ENCODE measurements around the gene FMN2. TPM values are rescaled to one million over a fixed set of nuclear protein-coding genes. Genes with fewer than 3 reads are reported as not detected.

Gene FMN2
- total RNA-seq, 1 donor from 2014 or later: 0.52 TPM

GRCh38 chr1:240503036-240503435 lies 411.4 kb downstream of the FMN2 start:
- no peaks in the 10 kb centered on the region for H3K36me3 ChIP-seq
- H3K27ac ChIP-seq: no peak overlapping the region
- DNase-seq (no peak), ATAC-seq (no peak)
- H3K27me3 ChIP-seq: no peaks in the 10 kb centered on the region
- no peak overlapping the region for H3K4me3 ChIP-seq
- intact Hi-C loops (cut with DNase I): no loop called here
- H3K9me3 ChIP-seq: no peaks in the 10 kb centered on the region
- TF ChIP-seq, protein P1, sequence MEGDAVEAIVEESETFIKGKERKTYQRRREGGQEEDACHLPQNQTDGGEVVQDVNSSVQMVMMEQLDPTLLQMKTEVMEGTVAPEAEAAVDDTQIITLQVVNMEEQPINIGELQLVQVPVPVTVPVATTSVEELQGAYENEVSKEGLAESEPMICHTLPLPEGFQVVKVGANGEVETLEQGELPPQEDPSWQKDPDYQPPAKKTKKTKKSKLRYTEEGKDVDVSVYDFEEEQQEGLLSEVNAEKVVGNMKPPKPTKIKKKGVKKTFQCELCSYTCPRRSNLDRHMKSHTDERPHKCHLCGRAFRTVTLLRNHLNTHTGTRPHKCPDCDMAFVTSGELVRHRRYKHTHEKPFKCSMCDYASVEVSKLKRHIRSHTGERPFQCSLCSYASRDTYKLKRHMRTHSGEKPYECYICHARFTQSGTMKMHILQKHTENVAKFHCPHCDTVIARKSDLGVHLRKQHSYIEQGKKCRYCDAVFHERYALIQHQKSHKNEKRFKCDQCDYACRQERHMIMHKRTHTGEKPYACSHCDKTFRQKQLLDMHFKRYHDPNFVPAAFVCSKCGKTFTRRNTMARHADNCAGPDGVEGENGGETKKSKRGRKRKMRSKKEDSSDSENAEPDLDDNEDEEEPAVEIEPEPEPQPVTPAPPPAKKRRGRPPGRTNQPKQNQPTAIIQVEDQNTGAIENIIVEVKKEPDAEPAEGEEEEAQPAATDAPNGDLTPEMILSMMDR (IDR thresholded peaks at IDR 0.05): no peak
- H3K4me1 ChIP-seq: no peaks in the 10 kb centered on the region

DNA sequence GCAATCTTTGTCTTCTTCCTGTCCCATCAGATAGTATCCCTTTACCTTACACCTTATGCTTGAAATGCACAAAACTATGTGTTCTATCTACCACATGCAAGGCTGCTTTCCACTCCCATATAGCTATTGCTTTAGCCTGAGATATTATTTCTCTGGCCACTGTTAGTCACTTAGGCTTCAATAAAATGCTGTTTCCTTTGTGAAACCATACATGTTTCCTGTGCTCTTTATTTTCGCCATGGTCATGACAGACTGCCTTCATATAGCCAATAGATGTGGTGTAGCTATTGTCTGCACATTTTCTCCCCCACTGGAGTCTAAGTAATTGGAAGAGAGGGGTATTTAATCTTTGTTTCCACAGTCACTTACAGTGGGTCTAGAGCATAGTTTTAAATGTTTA lies 411.9 kb downstream of the FMN2 start:
- Histone ChIP-seq H3K9me3 (no peaks in the 10 kb centered on the region), H3K27ac (no peak overlapping the region), H3K36me3 (no peaks in the 10 kb centered on the region), H3K27me3 (no peaks in the 10 kb centered on the region), H3K4me1 (no peaks in the 10 kb centered on the region), H3K4me3 (no peak overlapping the region)
- TF ChIP-seq, protein P1 (IDR thresholded peaks at IDR 0.05): no peak
- ATAC-seq: no peak
- no peak for DNase-seq
- intact Hi-C loops (cut with DNase I): no loop called here

- Histone ChIP-seq H3K4me1 (no peaks in the 10 kb centered on the region), H3K36me3 (no peaks in the 10 kb centered on the region)
- TF ChIP-seq, protein P1 (IDR thresholded peaks at IDR 0.05): no peak
These were observed 414.5 kb downstream of the FMN2 start for GRCh38 chr1:240506176-240506575.

GRCh38 chr1:240508201-240508600 lies 416.5 kb downstream of the FMN2 start:
- no peak overlapping the region for H3K27ac ChIP-seq
- H3K27me3 ChIP-seq: no peaks in the 10 kb centered on the region
- intact Hi-C loops (cut with DNase I): no loop called here
- no peak for ATAC-seq
- H3K9me3 ChIP-seq: no peaks in the 10 kb centered on the region
- no peaks in the 10 kb centered on the region for H3K36me3 ChIP-seq
- DNase-seq: no peak
- TF ChIP-seq, protein P1 (IDR thresholded peaks at IDR 0.05): no peak
- H3K4me3 ChIP-seq: no peak overlapping the region
- no peaks in the 10 kb centered on the region for H3K4me1 ChIP-seq

More at GRCh38 chr1:240506176-240506575, 414.5 kb downstream of the FMN2 start:
- intact Hi-C loops (cut with DNase I): no loop called here
- Histone ChIP-seq H3K4me3 (no peak overlapping the region), H3K27ac (no peak overlapping the region), H3K27me3 (no peaks in the 10 kb centered on the region), H3K9me3 (no peaks in the 10 kb centered on the region)
- no peak for DNase-seq
- no peak for ATAC-seq

DNA sequence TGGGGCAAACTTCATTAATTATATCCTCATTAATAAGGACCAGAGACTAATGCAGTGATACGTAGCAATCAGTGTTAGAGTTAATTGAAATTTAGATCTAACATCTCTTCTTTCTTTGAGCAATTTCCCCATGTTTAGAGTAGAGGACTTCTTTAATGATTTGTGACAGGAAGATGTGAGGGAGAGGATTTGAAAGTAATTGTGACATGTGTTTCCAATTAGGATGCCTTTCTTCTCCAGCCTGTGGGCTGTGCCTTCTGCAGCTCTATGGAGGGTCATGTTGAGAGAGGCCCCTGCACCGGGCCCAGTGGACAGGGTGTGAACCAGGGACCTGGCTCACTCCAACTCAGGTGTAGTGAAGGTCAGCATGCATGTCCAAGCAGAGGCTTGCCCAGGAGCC lies 417.3 kb downstream of the FMN2 start:
- DNase-seq: no peak
- TF ChIP-seq, protein P1 (IDR thresholded peaks at IDR 0.05): no peak
- no peaks in the 10 kb centered on the region for H3K27me3 ChIP-seq
- no peaks in the 10 kb centered on the region for H3K9me3 ChIP-seq
- no peak overlapping the region for H3K4me3 ChIP-seq
- intact Hi-C loops (cut with DNase I): no loop called here
- no peaks in the 10 kb centered on the region for H3K4me1 ChIP-seq
- no peaks in the 10 kb centered on the region for H3K36me3 ChIP-seq
- H3K27ac ChIP-seq: no peak overlapping the region
- ATAC-seq: no peak

GRCh38 chr1:240511789-240512188 lies 420.1 kb downstream of the FMN2 start:
- no peaks in the 10 kb centered on the region for H3K27me3 ChIP-seq
- H3K9me3 ChIP-seq: no peaks in the 10 kb centered on the region
- H3K27ac ChIP-seq: no peak overlapping the region
- H3K4me1 ChIP-seq: no peaks in the 10 kb centered on the region
- H3K4me3 ChIP-seq: no peak overlapping the region
- TF ChIP-seq, protein P1 (IDR thresholded peaks at IDR 0.05): no peak
- ATAC-seq (no peak), DNase-seq (no peak)
- no peaks in the 10 kb centered on the region for H3K36me3 ChIP-seq
- intact Hi-C loops (cut with DNase I): no loop called here
